ENCODE measurements around the gene EDARADD.

- TF ChIP-seq GATA2 (IDR thresholded peaks at IDR 0.05; ENCODE audit: low read depth, low read length) (no peak), GATA3 (IDR thresholded peaks at IDR 0.05; ENCODE audit: low read depth, low read length) (no peak)
Measured at GRCh38 chr1:236497908-236498307, 103.8 kb downstream of the EDARADD start.

Data from SH-SY5Y (cell line).